RPMI8226 (cell line): ENCODE results near the gene SEC14L1.

Experiments
- DNase-seq: peaks from one replicate; pipeline ENCODE4 v3.0.0-alpha.2; 2015

The SEC14L1 gene

GRCh38 chr17:77216486-77216885 is 75.7 kb downstream of the SEC14L1 start:
- no peak for DNase-seq

DNA sequence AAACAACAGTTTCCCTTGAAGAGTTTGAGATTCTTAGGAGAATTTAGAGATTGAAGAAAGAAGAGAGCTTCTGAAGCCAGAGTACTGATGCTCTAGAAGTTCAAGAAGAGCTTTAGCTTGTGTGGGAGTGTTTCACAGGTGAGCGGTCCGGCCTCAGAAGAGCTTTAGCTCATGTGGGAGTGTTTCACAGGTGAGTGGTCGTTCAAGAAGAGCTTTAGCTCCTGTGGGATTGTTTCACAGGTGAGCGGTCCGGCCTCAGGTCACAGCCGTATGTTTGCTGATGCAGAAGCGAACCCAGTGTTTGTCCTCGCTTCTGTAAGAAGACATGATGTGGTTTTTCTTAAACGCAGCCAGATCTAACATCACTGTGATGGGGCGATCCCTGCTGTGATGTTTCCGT is 76.4 kb downstream of the SEC14L1 start:
- DNase-seq: no peak

DNA sequence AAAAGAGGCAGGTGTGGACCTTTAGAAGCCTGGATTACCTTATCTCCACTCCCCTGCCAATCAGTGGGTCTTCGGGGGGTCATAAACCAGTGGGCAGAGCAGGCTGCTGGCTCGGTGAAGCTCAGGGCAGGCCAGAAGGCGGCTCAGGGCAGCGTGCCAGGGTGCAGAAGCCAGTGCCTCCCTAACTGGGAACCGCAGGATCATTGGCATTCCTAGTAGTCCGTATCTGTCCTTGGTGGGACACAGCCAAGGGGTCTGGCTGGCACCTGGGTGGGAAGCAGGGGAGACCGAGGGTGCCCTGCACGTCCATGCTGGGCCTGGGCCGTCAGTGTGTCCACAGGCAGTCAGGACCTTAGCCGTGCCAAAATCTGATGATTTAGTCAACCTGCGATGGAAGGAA is 76.8 kb downstream of the SEC14L1 start:
- DNase-seq: no peak

DNA sequence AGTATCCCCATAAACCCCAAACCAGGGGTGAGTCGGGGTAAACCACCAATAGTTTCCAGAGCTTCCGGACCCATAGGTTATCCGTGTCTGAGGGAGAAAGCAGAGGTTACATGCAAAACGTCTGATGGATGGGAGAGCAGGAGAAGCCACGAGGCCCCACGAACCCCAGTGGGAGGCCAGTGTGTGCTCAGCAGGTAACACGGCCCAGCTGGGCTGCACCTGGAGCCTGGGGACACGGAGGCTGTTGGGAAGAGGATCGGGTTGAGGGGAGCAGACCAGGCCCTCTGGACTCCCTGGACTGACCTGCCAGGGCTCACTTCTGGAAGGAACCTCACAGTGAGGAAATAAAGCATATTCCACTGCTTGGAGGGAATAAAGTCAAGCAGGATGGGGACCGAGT is 78.1 kb downstream of the SEC14L1 start:
- DNase-seq: no peak

GRCh38 chr17:77222356-77222755 is 81.6 kb downstream of the SEC14L1 start:
- DNase-seq: no peak

DNA sequence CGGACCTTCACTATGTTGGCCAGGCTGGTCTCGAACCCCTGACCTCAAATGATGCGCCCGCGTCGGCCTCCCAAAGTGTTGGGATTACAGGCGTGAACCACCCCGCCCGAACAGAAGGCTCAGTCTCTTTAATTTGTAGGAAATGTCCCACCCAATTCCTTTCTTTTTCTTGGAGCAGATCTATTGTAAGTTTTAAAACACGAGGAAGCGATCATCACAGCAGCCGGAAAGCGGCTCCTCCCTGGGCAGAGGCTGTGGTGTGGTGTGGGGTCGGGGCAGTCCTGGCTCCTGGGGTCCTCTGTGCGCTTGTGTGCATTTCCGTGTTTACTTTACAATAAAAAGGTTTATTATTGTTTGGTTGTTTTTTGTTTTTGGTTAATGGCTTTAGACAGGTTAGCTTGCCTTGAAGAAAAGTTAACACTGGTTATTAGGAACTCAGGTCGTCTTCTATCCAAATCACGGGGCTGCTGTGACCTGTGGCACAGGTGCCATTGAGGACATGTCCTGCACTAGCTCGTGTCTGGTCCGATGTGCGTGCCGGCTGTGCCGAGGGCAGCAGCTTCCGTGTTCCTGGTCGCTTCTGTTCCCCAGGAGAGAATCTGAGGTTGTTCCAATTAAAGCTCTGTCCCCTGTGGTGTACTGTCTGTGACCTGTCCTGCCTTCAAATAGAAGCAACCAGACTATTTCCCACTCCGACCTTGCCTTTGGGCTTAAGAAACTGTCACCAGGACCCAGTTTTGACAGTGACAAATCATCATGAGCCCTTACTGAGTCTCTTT is 83.1 kb downstream of the SEC14L1 start:
- DNase-seq: no peak

- no peak for DNase-seq
Measured at GRCh38 chr17:77225265-77225664, 84.5 kb downstream of the SEC14L1 start.

GRCh38 chr17:77227461-77228240 is 86.9 kb downstream of the SEC14L1 start:
- DNase-seq: no peak

GRCh38 chr17:77228241-77228752 is 87.5 kb downstream of the SEC14L1 start:
- no peak for DNase-seq

DNA sequence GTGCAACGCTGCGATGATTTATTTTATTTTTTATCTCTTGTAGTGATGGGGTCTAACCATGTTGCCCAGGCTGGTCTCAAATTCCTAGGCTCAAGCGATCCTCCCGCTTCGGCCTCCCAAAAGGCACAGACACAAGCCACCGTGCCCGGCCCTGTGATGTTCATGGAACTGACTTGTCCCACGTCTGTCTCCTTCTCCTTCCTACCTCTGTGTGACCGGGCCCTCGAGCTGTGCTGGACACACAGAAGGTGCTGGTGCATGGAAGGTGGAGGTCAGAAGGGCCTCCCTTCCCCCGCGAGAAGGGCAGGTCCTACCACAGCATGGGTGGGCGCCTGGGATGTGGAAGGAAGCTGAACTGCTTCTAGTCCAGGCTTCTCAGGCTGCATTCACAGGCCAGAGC is 88.0 kb downstream of the SEC14L1 start:
- no peak for DNase-seq

DNA sequence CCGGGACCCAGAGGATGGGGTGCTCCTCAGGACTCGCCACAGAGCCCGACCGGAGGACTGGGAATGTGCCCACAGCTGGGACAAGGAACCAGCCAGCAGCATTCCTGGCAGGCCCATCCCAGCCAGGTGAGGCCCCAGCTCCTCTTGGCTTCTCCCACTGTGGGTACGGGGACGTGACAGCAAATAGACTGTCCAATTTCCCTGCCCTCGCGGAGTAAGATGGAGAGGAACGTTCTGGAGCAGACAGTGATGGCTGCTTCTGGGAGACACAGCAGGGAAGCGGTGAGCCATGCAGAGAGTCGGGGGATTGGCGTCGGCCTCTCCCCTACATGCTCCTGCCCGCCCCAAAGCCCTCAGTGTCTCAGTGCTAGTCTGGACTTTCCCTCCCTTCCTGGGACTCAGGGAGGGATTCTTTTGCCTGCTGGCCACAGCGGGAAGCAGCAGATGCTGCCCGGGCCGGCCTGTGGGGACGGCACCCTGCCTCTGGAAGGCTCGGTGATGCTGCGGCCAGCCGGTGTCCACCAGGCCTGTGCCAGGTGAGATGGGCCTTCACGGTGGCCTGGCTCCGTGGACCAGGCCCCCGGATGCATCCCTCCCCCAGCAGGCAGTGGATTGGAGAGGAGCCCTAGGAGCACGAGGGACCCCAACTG is 89.1 kb downstream of the SEC14L1 start:
- DNase-seq: no peak

GRCh38 chr17:77230436-77230830 is 89.7 kb downstream of the SEC14L1 start:
- no peak for DNase-seq

GRCh38 chr17:77231076-77231871 is 90.5 kb downstream of the SEC14L1 start:
- no peak for DNase-seq

DNA sequence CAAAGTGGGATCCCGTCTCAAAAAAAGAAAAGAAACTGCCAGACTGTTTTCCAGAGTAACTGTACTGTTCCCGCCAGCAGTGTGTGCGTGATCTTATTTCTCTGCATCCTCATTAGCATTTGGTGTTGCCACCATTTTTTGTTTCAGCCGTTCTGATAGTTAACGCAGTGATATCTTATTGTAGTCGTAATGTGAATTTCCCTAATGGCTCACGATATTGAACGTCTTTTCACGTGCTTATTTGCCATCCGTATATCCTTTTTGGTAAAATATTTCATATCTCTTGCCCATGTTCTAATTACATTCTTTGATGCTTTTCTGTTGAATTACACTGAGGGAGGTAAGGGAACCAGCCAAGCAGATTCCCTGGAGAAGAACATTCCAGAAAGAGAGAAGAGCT is 92.4 kb downstream of the SEC14L1 start:
- no peak for DNase-seq

- DNase-seq: peak; percentile 86
Measured at GRCh38 chr17:77233635-77234334, 93.0 kb downstream of the SEC14L1 start.

- no peak for DNase-seq
Measured at GRCh38 chr17:77234695-77235094, 93.9 kb downstream of the SEC14L1 start.

- peak; percentile 95 for DNase-seq
Measured at GRCh38 chr17:77235370-77235941, 94.7 kb downstream of the SEC14L1 start.

DNA sequence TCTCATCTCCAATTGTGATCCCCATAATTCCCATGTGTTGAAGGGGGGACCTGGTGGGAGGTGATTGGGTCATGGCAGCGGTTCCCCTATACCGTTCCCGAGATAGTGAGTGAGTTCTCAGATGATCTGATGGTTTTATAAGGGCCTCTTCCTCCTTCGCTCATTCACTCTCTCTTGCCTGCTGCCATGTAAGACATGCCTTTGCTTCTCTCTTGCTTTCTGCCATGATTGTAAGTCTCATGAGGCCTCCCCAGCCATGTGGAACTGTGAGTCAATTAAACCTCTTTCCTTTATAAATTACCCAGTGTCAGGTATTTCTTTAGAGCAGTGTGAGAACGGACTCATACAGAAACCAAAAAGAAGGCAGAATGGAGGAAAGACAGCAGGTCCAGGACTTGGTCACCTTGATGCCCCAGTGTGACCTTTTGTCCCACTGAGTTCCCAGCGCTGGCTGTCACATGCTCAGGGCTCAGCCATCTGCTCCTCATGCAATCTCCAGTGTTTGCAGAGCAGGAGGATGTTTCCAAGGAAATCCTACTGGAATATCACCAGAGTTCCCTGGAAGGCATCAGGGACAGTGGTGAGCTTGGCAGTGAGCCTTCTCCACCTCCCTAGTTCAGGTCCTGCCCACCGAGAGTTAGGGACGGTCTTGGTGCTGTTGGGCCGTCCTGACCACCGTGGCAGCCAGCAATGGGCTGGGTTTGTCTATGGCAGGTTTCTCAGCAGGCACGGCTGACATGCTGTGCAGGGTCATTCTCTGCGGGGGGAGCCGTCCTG is 96.7 kb downstream of the SEC14L1 start:
- DNase-seq: no peak

GRCh38 chr17:77240976-77241375 is 100.2 kb downstream of the SEC14L1 start:
- no peak for DNase-seq

GRCh38 chr17:77242118-77242851 is 101.5 kb downstream of the SEC14L1 start:
- DNase-seq: peak; percentile 49
